Measurements from ENCODE around the gene TEKT5.

Gene TEKT5

GRCh38 chr16:10584981-10585438 lies 109.7 kb downstream of the TEKT5 start:
- Histone ChIP-seq H3K9ac (ENCODE audit: low read depth in 1 of 2, low read length in 2 of 2) (no peak overlapping the region), H3K4me3 (ENCODE audit: low read depth in 1 of 2, low read length in 2 of 2) (no peak overlapping the region), H3K36me3 (ENCODE audit: control insufficient read depth in 1 of 2, insufficient read depth in 2 of 2, low read length in 2 of 2) (no peaks in the 10 kb centered on the region), H3K4me1 (ENCODE audit: control insufficient read depth in 1 of 2, insufficient read depth in 2 of 2, low read length in 2 of 2) (peaks cover 0 to 4% of the 10 kb centered on the region in 2 donors), H3K9me3 (ENCODE audit: control insufficient read depth in 1 of 2, low read length in 2 of 2) (no peaks in the 10 kb centered on the region), H3K27me3 (ENCODE audit: control insufficient read depth in 1 of 2, insufficient read depth in 2 of 2, low read length in 2 of 2) (no peaks in the 10 kb centered on the region), H3K27ac (ENCODE audit: low read depth, low read length) (no peak overlapping the region)

- Histone ChIP-seq H3K36me3 (ENCODE audit: control insufficient read depth in 1 of 2, insufficient read depth in 2 of 2, low read length in 2 of 2) (no peaks in the 10 kb centered on the region), H3K27me3 (ENCODE audit: control insufficient read depth in 1 of 2, insufficient read depth in 2 of 2, low read length in 2 of 2) (no peaks in the 10 kb centered on the region), H3K9ac (ENCODE audit: low read depth in 1 of 2, low read length in 2 of 2) (no peak overlapping the region), H3K27ac (ENCODE audit: low read depth, low read length) (no peak overlapping the region), H3K4me3 (ENCODE audit: low read depth in 1 of 2, low read length in 2 of 2) (no peak overlapping the region), H3K9me3 (ENCODE audit: control insufficient read depth in 1 of 2, low read length in 2 of 2) (no peaks in the 10 kb centered on the region), H3K4me1 (ENCODE audit: control insufficient read depth in 1 of 2, insufficient read depth in 2 of 2, low read length in 2 of 2) (peaks cover 13 to 15% of the 10 kb centered on the region in 2 donors)
Measured at GRCh38 chr16:10583269-10583668, 111.5 kb downstream of the TEKT5 start.

- no peaks in the 10 kb centered on the region for H3K27me3 ChIP-seq (ENCODE audit: control insufficient read depth in 1 of 2, insufficient read depth in 2 of 2, low read length in 2 of 2)
- no peak overlapping the region for H3K9ac ChIP-seq (ENCODE audit: low read depth in 1 of 2, low read length in 2 of 2)
- H3K36me3 ChIP-seq (ENCODE audit: control insufficient read depth in 1 of 2, insufficient read depth in 2 of 2, low read length in 2 of 2), result no peaks in the 10 kb centered on the region
- no peak overlapping the region for H3K4me3 ChIP-seq (ENCODE audit: low read depth in 1 of 2, low read length in 2 of 2)
- no peaks in the 10 kb centered on the region for H3K9me3 ChIP-seq (ENCODE audit: control insufficient read depth in 1 of 2, low read length in 2 of 2)
- peaks cover 27 to 29% of the 10 kb centered on the region in 2 donors for H3K4me1 ChIP-seq (ENCODE audit: control insufficient read depth in 1 of 2, insufficient read depth in 2 of 2, low read length in 2 of 2)
- H3K27ac ChIP-seq (ENCODE audit: low read depth, low read length), result no peak overlapping the region
Measured at GRCh38 chr16:10581507-10581906, 113.2 kb downstream of the TEKT5 start.

- Histone ChIP-seq H3K9me3 (ENCODE audit: control insufficient read depth in 1 of 2, low read length in 2 of 2) (no peaks in the 10 kb centered on the region), H3K27me3 (ENCODE audit: control insufficient read depth in 1 of 2, insufficient read depth in 2 of 2, low read length in 2 of 2) (no peaks in the 10 kb centered on the region), H3K36me3 (ENCODE audit: control insufficient read depth in 1 of 2, insufficient read depth in 2 of 2, low read length in 2 of 2) (no peaks in the 10 kb centered on the region), H3K4me1 (ENCODE audit: control insufficient read depth in 1 of 2, insufficient read depth in 2 of 2, low read length in 2 of 2) (peaks cover 27 to 29% of the 10 kb centered on the region in 2 donors), H3K27ac (ENCODE audit: low read depth, low read length) (peak overlapping the region; percentile 49), H3K9ac (ENCODE audit: low read depth in 1 of 2, low read length in 2 of 2) (peak overlapping the region; percentile 78 to 95), H3K4me3 (ENCODE audit: low read depth in 1 of 2, low read length in 2 of 2) (peak overlapping the region; percentile 68 to 82)
Measured at GRCh38 chr16:10580883-10581247, 113.9 kb downstream of the TEKT5 start.

- H3K4me3 ChIP-seq (ENCODE audit: low read depth in 1 of 2, low read length in 2 of 2), result peak within 1 kb of the TSS; percentile 68 to 82
- no peaks in the 10 kb centered on the region for H3K27me3 ChIP-seq (ENCODE audit: control insufficient read depth in 1 of 2, insufficient read depth in 2 of 2, low read length in 2 of 2)
- H3K9me3 ChIP-seq (ENCODE audit: control insufficient read depth in 1 of 2, low read length in 2 of 2), result no peaks in the 10 kb centered on the region
- no peaks in the 10 kb centered on the region for H3K36me3 ChIP-seq (ENCODE audit: control insufficient read depth in 1 of 2, insufficient read depth in 2 of 2, low read length in 2 of 2)
- H3K9ac ChIP-seq (ENCODE audit: low read depth in 1 of 2, low read length in 2 of 2), result peak within 1 kb of the TSS; percentile 78 to 95
- peaks cover 27 to 29% of the 10 kb centered on the region in 2 donors for H3K4me1 ChIP-seq (ENCODE audit: control insufficient read depth in 1 of 2, insufficient read depth in 2 of 2, low read length in 2 of 2)
- peak within 1 kb of the TSS; percentile 87 for H3K27ac ChIP-seq (ENCODE audit: low read depth, low read length)
Measured at GRCh38 chr16:10579965-10580882, 114.5 kb downstream of the TEKT5 start, which contains the start of gene EMP2. TSS of gene EMP2 (minus strand) at chr16:10580598. CDS start at chr16:10547617, 32,981 bp downstream.

GRCh38 chr16:10579575-10579964 lies 115.2 kb downstream of the TEKT5 start:
- Histone ChIP-seq H3K27ac (ENCODE audit: low read depth, low read length) (peak overlapping the region; percentile 87), H3K9ac (ENCODE audit: low read depth in 1 of 2, low read length in 2 of 2) (peak overlapping the region; percentile 78 to 95), H3K9me3 (ENCODE audit: control insufficient read depth in 1 of 2, low read length in 2 of 2) (no peaks in the 10 kb centered on the region), H3K27me3 (ENCODE audit: control insufficient read depth in 1 of 2, insufficient read depth in 2 of 2, low read length in 2 of 2) (no peaks in the 10 kb centered on the region), H3K4me1 (ENCODE audit: control insufficient read depth in 1 of 2, insufficient read depth in 2 of 2, low read length in 2 of 2) (peaks cover 27 to 29% of the 10 kb centered on the region in 2 donors), H3K4me3 (ENCODE audit: low read depth in 1 of 2, low read length in 2 of 2) (peak overlapping the region; percentile 68 to 82), H3K36me3 (ENCODE audit: control insufficient read depth in 1 of 2, insufficient read depth in 2 of 2, low read length in 2 of 2) (no peaks in the 10 kb centered on the region)

GRCh38 chr16:10578474-10579316 lies 116.0 kb downstream of the TEKT5 start:
- H3K27ac ChIP-seq (ENCODE audit: low read depth, low read length), result peak overlapping the region; percentile 34
- no peaks in the 10 kb centered on the region for H3K27me3 ChIP-seq (ENCODE audit: control insufficient read depth in 1 of 2, insufficient read depth in 2 of 2, low read length in 2 of 2)
- peak overlapping the region; percentile 78 to 95 for H3K9ac ChIP-seq (ENCODE audit: low read depth in 1 of 2, low read length in 2 of 2)
- no peaks in the 10 kb centered on the region for H3K9me3 ChIP-seq (ENCODE audit: control insufficient read depth in 1 of 2, low read length in 2 of 2)
- peaks cover 27 to 29% of the 10 kb centered on the region in 2 donors for H3K4me1 ChIP-seq (ENCODE audit: control insufficient read depth in 1 of 2, insufficient read depth in 2 of 2, low read length in 2 of 2)
- peak overlapping the region; percentile 68 to 82 for H3K4me3 ChIP-seq (ENCODE audit: low read depth in 1 of 2, low read length in 2 of 2)
- no peaks in the 10 kb centered on the region for H3K36me3 ChIP-seq (ENCODE audit: control insufficient read depth in 1 of 2, insufficient read depth in 2 of 2, low read length in 2 of 2)

Measured in duodenal mucosa (tissue), 2 donors.